Vein endothelial cell (primary cell): ENCODE measurements around the gene BIRC6. TPM values are rescaled to one million over a fixed set of nuclear protein-coding genes. Genes with fewer than 3 reads are reported as not detected.

Experiments
- small RNA-seq: library from RNA; depleted of rRNA; stranded (forward); fragments of <200 nt; gene quantifications from one replicate; pipeline ENCODE3, GENCODE V24; 2012
- total RNA-seq: library from RNA; depleted of rRNA; stranded (reverse); fragments of >200 nt; gene quantifications from 2 replicates; pipeline ENCODE4 v1.2.3, GENCODE V29; 2012

The BIRC6 gene, protein sequence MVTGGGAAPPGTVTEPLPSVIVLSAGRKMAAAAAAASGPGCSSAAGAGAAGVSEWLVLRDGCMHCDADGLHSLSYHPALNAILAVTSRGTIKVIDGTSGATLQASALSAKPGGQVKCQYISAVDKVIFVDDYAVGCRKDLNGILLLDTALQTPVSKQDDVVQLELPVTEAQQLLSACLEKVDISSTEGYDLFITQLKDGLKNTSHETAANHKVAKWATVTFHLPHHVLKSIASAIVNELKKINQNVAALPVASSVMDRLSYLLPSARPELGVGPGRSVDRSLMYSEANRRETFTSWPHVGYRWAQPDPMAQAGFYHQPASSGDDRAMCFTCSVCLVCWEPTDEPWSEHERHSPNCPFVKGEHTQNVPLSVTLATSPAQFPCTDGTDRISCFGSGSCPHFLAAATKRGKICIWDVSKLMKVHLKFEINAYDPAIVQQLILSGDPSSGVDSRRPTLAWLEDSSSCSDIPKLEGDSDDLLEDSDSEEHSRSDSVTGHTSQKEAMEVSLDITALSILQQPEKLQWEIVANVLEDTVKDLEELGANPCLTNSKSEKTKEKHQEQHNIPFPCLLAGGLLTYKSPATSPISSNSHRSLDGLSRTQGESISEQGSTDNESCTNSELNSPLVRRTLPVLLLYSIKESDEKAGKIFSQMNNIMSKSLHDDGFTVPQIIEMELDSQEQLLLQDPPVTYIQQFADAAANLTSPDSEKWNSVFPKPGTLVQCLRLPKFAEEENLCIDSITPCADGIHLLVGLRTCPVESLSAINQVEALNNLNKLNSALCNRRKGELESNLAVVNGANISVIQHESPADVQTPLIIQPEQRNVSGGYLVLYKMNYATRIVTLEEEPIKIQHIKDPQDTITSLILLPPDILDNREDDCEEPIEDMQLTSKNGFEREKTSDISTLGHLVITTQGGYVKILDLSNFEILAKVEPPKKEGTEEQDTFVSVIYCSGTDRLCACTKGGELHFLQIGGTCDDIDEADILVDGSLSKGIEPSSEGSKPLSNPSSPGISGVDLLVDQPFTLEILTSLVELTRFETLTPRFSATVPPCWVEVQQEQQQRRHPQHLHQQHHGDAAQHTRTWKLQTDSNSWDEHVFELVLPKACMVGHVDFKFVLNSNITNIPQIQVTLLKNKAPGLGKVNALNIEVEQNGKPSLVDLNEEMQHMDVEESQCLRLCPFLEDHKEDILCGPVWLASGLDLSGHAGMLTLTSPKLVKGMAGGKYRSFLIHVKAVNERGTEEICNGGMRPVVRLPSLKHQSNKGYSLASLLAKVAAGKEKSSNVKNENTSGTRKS (N-terminal part only)
- 146 and 178 TPM in 2 replicates for total RNA-seq

DNA sequence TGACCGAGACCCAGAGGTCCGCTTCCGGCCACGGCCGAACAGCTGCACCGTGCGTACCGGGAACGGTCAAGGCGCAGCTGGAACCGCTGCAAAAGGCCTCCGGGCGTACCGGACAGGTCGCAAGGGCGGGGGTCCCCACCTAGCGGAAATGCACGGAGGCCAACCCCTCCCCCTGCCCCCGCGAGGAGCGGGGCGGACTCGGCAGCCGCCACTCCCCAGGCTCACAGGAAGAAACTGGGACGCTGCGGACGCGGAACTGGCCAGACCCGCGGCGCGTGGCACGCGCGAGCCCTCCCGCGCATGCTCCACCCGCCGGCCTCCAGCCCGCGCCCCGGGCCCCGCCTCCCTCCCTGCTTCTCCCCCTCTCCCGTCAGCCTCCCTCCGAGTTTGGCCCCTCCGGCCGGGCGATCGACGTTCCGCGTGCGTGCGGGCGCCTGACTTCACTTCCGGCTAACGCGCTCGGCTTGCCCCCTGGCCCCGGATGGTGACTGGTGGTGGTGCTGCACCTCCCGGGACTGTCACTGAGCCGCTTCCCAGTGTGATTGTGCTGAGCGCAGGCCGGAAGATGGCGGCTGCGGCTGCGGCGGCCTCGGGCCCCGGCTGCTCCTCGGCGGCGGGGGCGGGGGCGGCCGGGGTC lies at the start of gene BIRC6:
TSS of gene BIRC6 (plus strand) at position 343 of the 637 bp plus-strand sequence. CDS start at position 482, 139 bp downstream.

DNA sequence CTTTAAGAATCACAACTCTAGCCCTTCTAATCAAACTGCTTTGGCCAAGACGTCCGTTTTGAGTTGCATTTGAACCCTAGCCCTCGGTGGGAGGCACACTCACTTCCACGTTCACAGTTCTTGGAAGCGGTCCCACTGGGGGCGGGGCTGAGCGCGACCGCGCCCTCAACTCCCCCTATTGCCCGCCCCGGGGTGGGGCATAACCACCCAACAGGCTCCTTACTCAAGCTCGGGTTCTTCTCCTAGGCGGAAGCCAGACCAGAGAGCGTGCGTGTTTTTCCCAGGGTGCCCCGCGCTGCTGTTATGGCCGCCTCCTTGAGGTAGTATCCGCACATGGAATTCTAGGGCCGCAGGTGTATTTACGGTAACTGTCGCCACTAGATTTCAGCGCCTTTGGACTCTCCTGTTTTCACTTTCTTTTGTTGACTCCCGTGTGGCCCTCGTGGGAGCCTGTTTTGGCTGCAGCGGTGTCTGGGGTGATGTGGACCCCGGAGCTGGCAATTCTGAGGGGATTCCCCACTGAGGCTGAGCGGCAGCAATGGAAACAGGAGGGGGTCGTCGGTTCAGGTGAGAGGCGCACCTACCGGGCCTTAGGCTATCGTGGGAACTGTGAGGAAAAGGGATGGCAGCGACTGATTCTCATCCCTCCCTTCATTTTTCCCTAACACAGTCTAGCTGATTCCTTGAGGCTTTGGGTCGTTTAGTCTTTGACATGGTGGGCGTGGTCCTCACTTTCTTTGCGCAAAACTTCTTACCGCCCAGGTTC lies 271.2 kb downstream of the BIRC6 start, which contains the start of gene TTC27:
TSS of gene TTC27 (plus strand) at position 237 of the 766 bp plus-strand sequence. CDS start at position 480, 243 bp downstream.

Small RNA genes within 50 kb of the gene (small RNA-seq; reads per million reads assigned to genes)
- gene MIR4765 (not detected), gene MIR558 (not detected)

Other genes with a start within 250 kb of the BIRC6 start
- 23.5 and 26.8 TPM in 2 replicates for gene SLC30A6, start 191.2 kb upstream of the BIRC6 start, total RNA-seq
- gene NLRC4, start 92.1 kb upstream of the BIRC6 start, total RNA-seq: not detected in 2 replicates
- gene YIPF4, start 79.1 kb upstream of the BIRC6 start, total RNA-seq: 14.7 and 21.8 TPM in 2 replicates